NAMALWA (cell line): ENCODE data around the gene PRR15.

Experiments used
- DNase-seq: peaks from one replicate; pipeline ENCODE4 v3.0.0-alpha.2; 2015; ENCODE audit warnings: low spot score

PRR15 gene

GRCh38 chr7:29610086-29610485, 46.5 kb downstream of the PRR15 start:
- DNase-seq = no peak

GRCh38 chr7:29611941-29612544, 48.4 kb downstream of the PRR15 start:
- DNase-seq = no peak

GRCh38 chr7:29612596-29612995, 49.0 kb downstream of the PRR15 start:
- no peak for DNase-seq

- DNase-seq = no peak
These were observed 49.5 kb downstream of the PRR15 start for GRCh38 chr7:29613100-29613499.

- no peak for DNase-seq
These were observed 50.6 kb downstream of the PRR15 start for GRCh38 chr7:29614229-29614628.
